Measurements from ENCODE around the gene GANAB. TPM values are rescaled to one million over a fixed set of nuclear protein-coding genes. Genes with fewer than 3 reads are reported as not detected.

GANAB gene
- polyA plus RNA-seq, 3 donors: 99.7 to 116 (median 109) TPM

- intact Hi-C loops (cut with micrococcal nuclease): loop anchor here in 1 of 2 donors (5.0 kb wide), 1 partner anchor 47 kb away; the partner anchor contains the start of gene MTA2
- Mint-ChIP-seq H3K36me3 (peaks cover 14 to 29% of the 10 kb centered on the region in 2 donors), H3K4me3 (no peak overlapping the region), H3K4me1 (peaks cover 36% of the 10 kb centered on the region), H3K27me3 (ENCODE audit: low read depth in 3 of 3) (peaks cover 0 to 3% (median 2%) of the 10 kb centered on the region in 3 donors), H3K9me3 (no peaks in the 10 kb centered on the region), H3K27ac (peak overlapping the region in 2 of 7 donors; percentile 32 to 66)
- no peak for DNase-seq
- TF ChIP-seq CTCF (IDR thresholded peaks at IDR 0.05): no peak
- no peaks in the 10 kb centered on the region for H3K27me3 ChIP-seq (ENCODE audit: control insufficient read depth in 2 of 2, insufficient read depth in 2 of 2, low read length in 2 of 2)
- no peak overlapping the region for H3K9ac ChIP-seq (ENCODE audit: insufficient read depth, low read length, poor library complexity, severe bottlenecking)
- H3K36me3 ChIP-seq (replicated peaks in 1 of 2; ENCODE audit: control insufficient read depth in 1 of 2, insufficient read depth in 2 of 2, low read length in 2 of 2): peaks cover 21 to 26% of the 10 kb centered on the region in 2 donors
- no peak overlapping the region for H2AFZ ChIP-seq (ENCODE audit: insufficient read depth, low read depth, low read length, poor library complexity, severe bottlenecking)
- H3K4me2 ChIP-seq (replicated peaks; ENCODE audit: extremely low read depth, low read length, poor library complexity, severe bottlenecking): no peak overlapping the region
- no peak overlapping the region for H3K4me3 ChIP-seq (replicated peaks in 1 of 3; ENCODE audit: low read depth in 2 of 3, low read length in 3 of 3)
- WGBS (ENCODE audit: insufficient coverage): 96% methylated on average over 8 of the region's 11 CpGs
- H3K9me3 ChIP-seq (replicated peaks in 1 of 2; ENCODE audit: control insufficient read depth in 1 of 2, insufficient read depth in 1 of 2, low read length in 2 of 2): no peaks in the 10 kb centered on the region
- H3K79me2 ChIP-seq (ENCODE audit: insufficient read depth, low read length): peaks cover 59% of the 10 kb centered on the region
- H4K20me1 ChIP-seq (ENCODE audit: insufficient read depth, low read length): no peaks in the 10 kb centered on the region
- no peak overlapping the region for H3K27ac ChIP-seq (ENCODE audit: low read depth in 1 of 2, low read length in 2 of 2)
- peaks cover 27 to 39% of the 10 kb centered on the region in 2 donors for H3K4me1 ChIP-seq (ENCODE audit: control insufficient read depth in 1 of 2, insufficient read depth in 2 of 2, low read length in 2 of 2)
These were observed 3.1 kb upstream of the GANAB start for GRCh38 chr11:62649486-62649885.

GRCh38 chr11:62648967-62649364 is 2.6 kb upstream of the GANAB start:
- Histone ChIP-seq H3K4me3 (replicated peaks in 1 of 3; ENCODE audit: low read depth in 2 of 3, low read length in 3 of 3) (no peak overlapping the region), H3K36me3 (replicated peaks in 1 of 2; ENCODE audit: control insufficient read depth in 1 of 2, insufficient read depth in 2 of 2, low read length in 2 of 2) (peaks cover 21 to 31% of the 10 kb centered on the region in 2 donors), H3K4me2 (replicated peaks; ENCODE audit: extremely low read depth, low read length, poor library complexity, severe bottlenecking) (no peak overlapping the region), H3K9me3 (replicated peaks in 1 of 2; ENCODE audit: control insufficient read depth in 1 of 2, insufficient read depth in 1 of 2, low read length in 2 of 2) (no peaks in the 10 kb centered on the region), H3K27me3 (ENCODE audit: control insufficient read depth in 2 of 2, insufficient read depth in 2 of 2, low read length in 2 of 2) (no peaks in the 10 kb centered on the region), H3K4me1 (ENCODE audit: control insufficient read depth in 1 of 2, insufficient read depth in 2 of 2, low read length in 2 of 2) (peaks cover 27 to 39% of the 10 kb centered on the region in 2 donors), H3K9ac (ENCODE audit: insufficient read depth, low read length, poor library complexity, severe bottlenecking) (no peak overlapping the region), H3K79me2 (ENCODE audit: insufficient read depth, low read length) (peaks cover 64% of the 10 kb centered on the region), H2AFZ (ENCODE audit: insufficient read depth, low read depth, low read length, poor library complexity, severe bottlenecking) (no peak overlapping the region), H4K20me1 (ENCODE audit: insufficient read depth, low read length) (no peaks in the 10 kb centered on the region), H3K27ac (ENCODE audit: low read depth in 1 of 2, low read length in 2 of 2) (no peak overlapping the region)
- Mint-ChIP-seq H3K9me3 (no peaks in the 10 kb centered on the region), H3K27me3 (ENCODE audit: low read depth in 3 of 3) (peaks cover 0 to 4% (median 3%) of the 10 kb centered on the region in 3 donors), H3K27ac (no peak overlapping the region), H3K4me3 (no peak overlapping the region), H3K36me3 (peaks cover 14 to 34% of the 10 kb centered on the region in 2 donors), H3K4me1 (peaks cover 30% of the 10 kb centered on the region)
- DNase-seq: no peak
- no peak for TF ChIP-seq CTCF (IDR thresholded peaks at IDR 0.05)
- intact Hi-C loops (cut with micrococcal nuclease): loop anchor here in 1 of 2 donors (5.0 kb wide), 1 partner anchor 47 kb away; the partner anchor contains the start of gene MTA2
- 97% methylated on average over 6 of the region's 11 CpGs for WGBS (ENCODE audit: insufficient coverage)
